Gastroesophageal sphincter (tissue), 3 donors: ENCODE measurements around the gene PHOX2A.

Source experiments
- EP300 ChIP-seq: sonication (generic); formaldehyde crosslinking; IDR thresholded peaks from one replicate; pipeline ENCODE4 v1.6.1; 2017; ENCODE audit warnings: antibody characterized with exemption, mild to moderate bottlenecking
- POLR2A ChIP-seq, 2 donors: fragments of 450-650 bp; IDR thresholded peaks; one replicate each; pipeline ENCODE4 v1.6.1; 2017; ENCODE audit warnings: antibody characterized with exemption in 2 of 2, mild to moderate bottlenecking in 2 of 2, moderate library complexity in 1 of 2
- POLR2AphosphoS5 ChIP-seq: sonication (generic); formaldehyde crosslinking; IDR thresholded peaks from one replicate; pipeline ENCODE4 v1.6.1; 2017; ENCODE audit warnings: antibody characterized with exemption
- TF ChIP-seq, protein P1 (sequence below), 4 experiments: fragments of 200-600 bp in 2 of 4; fragments of 450-650 bp in 2 of 4; sonication (generic) in 1 of 4; IDR thresholded peaks; one replicate each; pipeline ENCODE4 v1.5.1; 2017 to 2019; ENCODE audit warnings: antibody characterized with exemption in 4 of 4, mild to moderate bottlenecking in 2 of 4, moderate library complexity in 2 of 4

DNA sequence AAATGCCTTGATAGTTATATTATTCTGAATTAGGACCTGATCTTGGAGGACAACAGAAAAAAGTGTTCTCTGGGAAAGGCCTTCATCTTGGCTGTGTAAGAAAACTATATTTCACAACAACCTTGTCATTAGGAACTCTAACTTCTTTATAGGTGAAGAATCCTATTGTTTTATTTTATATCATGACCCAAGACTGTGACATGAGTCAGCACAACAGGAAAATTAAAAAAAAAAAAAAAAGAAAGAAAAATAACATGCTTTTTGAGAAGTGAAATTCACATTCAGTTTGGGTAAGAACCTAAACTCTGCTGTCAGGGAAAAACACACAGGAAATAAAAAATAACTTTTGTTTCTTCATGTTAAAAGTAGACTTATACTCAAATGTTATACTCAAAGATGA lies 39.1 kb downstream of the PHOX2A start:
- TF ChIP-seq, protein P1, sequence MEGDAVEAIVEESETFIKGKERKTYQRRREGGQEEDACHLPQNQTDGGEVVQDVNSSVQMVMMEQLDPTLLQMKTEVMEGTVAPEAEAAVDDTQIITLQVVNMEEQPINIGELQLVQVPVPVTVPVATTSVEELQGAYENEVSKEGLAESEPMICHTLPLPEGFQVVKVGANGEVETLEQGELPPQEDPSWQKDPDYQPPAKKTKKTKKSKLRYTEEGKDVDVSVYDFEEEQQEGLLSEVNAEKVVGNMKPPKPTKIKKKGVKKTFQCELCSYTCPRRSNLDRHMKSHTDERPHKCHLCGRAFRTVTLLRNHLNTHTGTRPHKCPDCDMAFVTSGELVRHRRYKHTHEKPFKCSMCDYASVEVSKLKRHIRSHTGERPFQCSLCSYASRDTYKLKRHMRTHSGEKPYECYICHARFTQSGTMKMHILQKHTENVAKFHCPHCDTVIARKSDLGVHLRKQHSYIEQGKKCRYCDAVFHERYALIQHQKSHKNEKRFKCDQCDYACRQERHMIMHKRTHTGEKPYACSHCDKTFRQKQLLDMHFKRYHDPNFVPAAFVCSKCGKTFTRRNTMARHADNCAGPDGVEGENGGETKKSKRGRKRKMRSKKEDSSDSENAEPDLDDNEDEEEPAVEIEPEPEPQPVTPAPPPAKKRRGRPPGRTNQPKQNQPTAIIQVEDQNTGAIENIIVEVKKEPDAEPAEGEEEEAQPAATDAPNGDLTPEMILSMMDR (IDR thresholded peaks at IDR 0.05): no peak
- TF ChIP-seq EP300: no peak
- TF ChIP-seq POLR2A (IDR thresholded peaks at IDR 0.05): no peak
- TF ChIP-seq POLR2AphosphoS5: no peak
